Measurements from ENCODE around the gene ZNF543. TPM values are rescaled to one million over a fixed set of nuclear protein-coding genes. Genes with fewer than 3 reads are reported as not detected.
A peak's percentile ranks its signal among the peaks of the same experiment; 100 is the strongest.

The ZNF543 gene
- total and polyA plus RNA-seq, 9 of the 15 experiments (the other 6 are each of a cell fraction or from before 2014, with no cell fraction given): 0.14 to 5.5 (median 2.4) TPM

- TF ChIP-seq ZNF609 (CRISPR knock-in tag; IDR thresholded peaks at IDR 0.05; ENCODE audit: borderline replicate concordance) (peak; percentile 84; the same call in 1 of the 2 replicates), FOXP4 (CRISPR knock-in tag; IDR thresholded peaks at IDR 0.05; ENCODE audit: borderline replicate concordance) (0 out of 2 replicates have a peak, but pooled peaks have one; percentile 61), ZNF384 (IDR thresholded peaks at IDR 0.05; ENCODE audit: low read depth, low read length) (no peak), THRA (IDR thresholded peaks at IDR 0.05) (no peak), ZNF511 (CRISPR knock-in tag; IDR thresholded peaks at IDR 0.05) (peak; percentile 22; the same call in 1 of the 2 replicates), HOXB6 (CRISPR knock-in tag; IDR thresholded peaks at IDR 0.05; ENCODE audit: borderline replicate concordance) (no peak), ZBTB33 (CRISPR knock-in tag; IDR thresholded peaks at IDR 0.05) (no peak), MAZ (CRISPR knock-in tag; conservative IDR thresholded peaks at IDR 0.05 in 1 of 2, IDR thresholded peaks at IDR 0.05 in 1 of 2) (peak; percentile 31 to 77; a peak in 3 of 4 replicates), AFF1 (IDR thresholded peaks at IDR 0.05; ENCODE audit: low read depth in 1 of 2, partially characterized antibody in 2 of 2) (peak in 1 of 2 experiments; percentile 87)
Observed at GRCh38 chr19:57280165-57280961, 39.9 kb upstream of the ZNF543 start, which contains the start of gene ZNF460 (continued).
